Measurements from ENCODE around the gene MCU. TPM values are rescaled to one million over a fixed set of nuclear protein-coding genes. Genes with fewer than 3 reads are reported as not detected.

Gene MCU
- total RNA-seq, 1 donor from 2014 or later = 21.7 TPM

DNA sequence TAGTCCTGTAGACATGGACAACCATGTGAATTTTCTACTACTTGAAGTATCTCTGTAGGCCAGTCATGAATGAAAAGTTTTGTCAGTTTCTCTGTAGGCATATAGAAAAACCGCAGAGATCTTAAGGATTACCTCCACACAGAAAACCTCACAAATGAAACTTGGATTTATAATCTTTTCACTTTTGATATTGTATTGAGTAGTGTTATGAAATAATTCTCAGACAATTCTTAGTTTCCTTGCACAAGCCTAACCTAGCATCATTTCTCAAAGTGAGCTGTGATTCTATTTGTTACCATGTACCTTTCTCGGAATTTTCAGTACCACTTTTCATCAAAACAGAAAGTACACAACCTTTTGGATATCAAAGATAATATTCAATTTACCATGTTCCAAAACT, 150.2 kb downstream of the MCU start:
- Mint-ChIP-seq H3K36me3 (ENCODE audit: low read depth) (no peaks in the 10 kb centered on the region), H3K4me3 (no peak overlapping the region), H3K9me3 (no peaks in the 10 kb centered on the region), H3K27ac (ENCODE audit: unreplicated experiment) (no peak overlapping the region), H3K4me1 (no peaks in the 10 kb centered on the region), H3K27me3 (ENCODE audit: low read depth) (no peaks in the 10 kb centered on the region)
- no peak for DNase-seq (ENCODE audit: low read depth, low spot score)
- TF ChIP-seq, protein P1, sequence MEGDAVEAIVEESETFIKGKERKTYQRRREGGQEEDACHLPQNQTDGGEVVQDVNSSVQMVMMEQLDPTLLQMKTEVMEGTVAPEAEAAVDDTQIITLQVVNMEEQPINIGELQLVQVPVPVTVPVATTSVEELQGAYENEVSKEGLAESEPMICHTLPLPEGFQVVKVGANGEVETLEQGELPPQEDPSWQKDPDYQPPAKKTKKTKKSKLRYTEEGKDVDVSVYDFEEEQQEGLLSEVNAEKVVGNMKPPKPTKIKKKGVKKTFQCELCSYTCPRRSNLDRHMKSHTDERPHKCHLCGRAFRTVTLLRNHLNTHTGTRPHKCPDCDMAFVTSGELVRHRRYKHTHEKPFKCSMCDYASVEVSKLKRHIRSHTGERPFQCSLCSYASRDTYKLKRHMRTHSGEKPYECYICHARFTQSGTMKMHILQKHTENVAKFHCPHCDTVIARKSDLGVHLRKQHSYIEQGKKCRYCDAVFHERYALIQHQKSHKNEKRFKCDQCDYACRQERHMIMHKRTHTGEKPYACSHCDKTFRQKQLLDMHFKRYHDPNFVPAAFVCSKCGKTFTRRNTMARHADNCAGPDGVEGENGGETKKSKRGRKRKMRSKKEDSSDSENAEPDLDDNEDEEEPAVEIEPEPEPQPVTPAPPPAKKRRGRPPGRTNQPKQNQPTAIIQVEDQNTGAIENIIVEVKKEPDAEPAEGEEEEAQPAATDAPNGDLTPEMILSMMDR (conservative IDR thresholded peaks at IDR 0.05) = no peak

DNA sequence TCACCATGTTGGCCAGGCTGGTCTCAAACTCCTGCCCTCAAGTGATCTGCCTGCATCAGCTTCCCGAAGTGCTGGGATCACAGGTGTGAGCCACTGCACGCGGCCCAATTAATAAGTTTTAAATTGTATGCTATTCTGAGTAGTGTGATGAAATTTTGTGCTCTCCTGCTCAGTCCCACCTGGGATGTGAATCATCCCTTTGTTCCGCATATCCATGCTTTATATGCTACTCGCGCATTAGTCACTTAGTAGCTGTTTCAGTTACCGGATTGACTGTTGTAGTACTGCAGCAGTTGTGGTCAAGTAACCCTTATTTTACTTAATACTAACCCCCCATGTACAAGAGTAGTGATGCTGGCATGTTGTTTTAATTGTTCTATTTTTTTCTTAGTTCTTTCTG, 154.3 kb downstream of the MCU start:
- Mint-ChIP-seq H3K27ac (ENCODE audit: unreplicated experiment) (no peak overlapping the region), H3K4me3 (no peak overlapping the region), H3K4me1 (no peaks in the 10 kb centered on the region), H3K9me3 (peaks cover 2% of the 10 kb centered on the region), H3K27me3 (ENCODE audit: low read depth) (no peaks in the 10 kb centered on the region), H3K36me3 (ENCODE audit: low read depth) (peaks cover 10% of the 10 kb centered on the region)
- DNase-seq (ENCODE audit: low read depth, low spot score) = no peak
- TF ChIP-seq, protein P1 (conservative IDR thresholded peaks at IDR 0.05) = no peak

- Mint-ChIP-seq H3K27ac (ENCODE audit: unreplicated experiment) (no peak overlapping the region), H3K27me3 (ENCODE audit: low read depth) (no peaks in the 10 kb centered on the region), H3K36me3 (ENCODE audit: low read depth) (peaks cover 15% of the 10 kb centered on the region), H3K9me3 (peaks cover 7% of the 10 kb centered on the region), H3K4me1 (no peaks in the 10 kb centered on the region), H3K4me3 (no peak overlapping the region)
- DNase-seq (ENCODE audit: low read depth, low spot score) = no peak
- TF ChIP-seq, protein P1 (conservative IDR thresholded peaks at IDR 0.05) = no peak
Measured at GRCh38 chr10:72847681-72848080, 155.7 kb downstream of the MCU start.

DNA sequence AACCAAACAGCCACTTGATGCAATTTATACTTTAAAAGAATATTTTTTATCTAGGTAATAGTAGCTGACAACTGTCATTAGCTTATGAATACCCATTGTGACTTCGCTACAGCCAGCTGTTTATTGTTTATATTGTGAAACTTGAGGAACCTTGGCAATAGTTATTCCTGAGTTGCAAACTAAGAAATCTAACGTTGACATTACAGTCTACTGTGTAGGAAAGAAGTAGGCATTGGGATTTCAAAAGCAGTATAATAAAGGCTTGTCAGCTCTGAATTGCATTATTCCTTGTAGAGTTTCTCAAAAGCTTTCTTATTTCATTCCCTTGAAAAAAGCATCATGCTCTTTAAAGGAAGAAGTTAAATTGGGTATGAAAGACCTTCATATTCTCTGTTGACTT, 158.9 kb downstream of the MCU start:
- Mint-ChIP-seq H3K4me3 (no peak overlapping the region), H3K9me3 (peaks cover 11% of the 10 kb centered on the region), H3K36me3 (ENCODE audit: low read depth) (peaks cover 15% of the 10 kb centered on the region), H3K4me1 (no peaks in the 10 kb centered on the region), H3K27ac (ENCODE audit: unreplicated experiment) (no peak overlapping the region), H3K27me3 (ENCODE audit: low read depth) (no peaks in the 10 kb centered on the region)
- TF ChIP-seq, protein P1 (conservative IDR thresholded peaks at IDR 0.05) = no peak
- no peak for DNase-seq (ENCODE audit: low read depth, low spot score)

GRCh38 chr10:72851509-72851908, 159.6 kb downstream of the MCU start:
- Mint-ChIP-seq H3K27ac (ENCODE audit: unreplicated experiment) (no peak overlapping the region), H3K36me3 (ENCODE audit: low read depth) (peaks cover 15% of the 10 kb centered on the region), H3K9me3 (peaks cover 11% of the 10 kb centered on the region), H3K27me3 (ENCODE audit: low read depth) (no peaks in the 10 kb centered on the region), H3K4me1 (no peaks in the 10 kb centered on the region), H3K4me3 (no peak overlapping the region)
- TF ChIP-seq, protein P1 (conservative IDR thresholded peaks at IDR 0.05) = no peak
- DNase-seq (ENCODE audit: low read depth, low spot score) = no peak

DNA sequence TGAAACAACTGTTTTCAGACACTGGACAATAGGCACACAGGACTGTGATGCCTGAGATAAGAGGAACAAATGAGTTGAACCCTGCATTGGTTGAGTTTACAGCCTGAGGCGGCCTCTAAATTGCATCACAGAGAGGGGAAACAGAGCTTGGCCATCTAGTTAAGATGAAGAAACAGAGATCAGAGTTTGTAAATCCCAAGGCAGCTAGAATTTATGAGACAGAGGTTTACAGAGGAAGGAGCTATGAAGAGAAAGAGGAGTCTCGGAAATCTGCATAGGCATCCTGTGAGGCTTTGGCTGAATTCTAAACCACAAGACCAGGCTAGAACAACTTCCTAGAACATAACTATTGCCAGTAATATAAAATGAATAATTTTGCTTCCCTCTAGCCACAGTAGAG, 160.6 kb downstream of the MCU start:
- no peak for DNase-seq (ENCODE audit: low read depth, low spot score)
- Mint-ChIP-seq H3K4me3 (no peak overlapping the region), H3K36me3 (ENCODE audit: low read depth) (peaks cover 15% of the 10 kb centered on the region), H3K9me3 (peaks cover 11% of the 10 kb centered on the region), H3K4me1 (no peaks in the 10 kb centered on the region), H3K27me3 (ENCODE audit: low read depth) (no peaks in the 10 kb centered on the region), H3K27ac (ENCODE audit: unreplicated experiment) (no peak overlapping the region)
- TF ChIP-seq, protein P1 (conservative IDR thresholded peaks at IDR 0.05) = no peak

All from neural crest cell (in vitro differentiated cells).